Ovary (tissue), 3 donors: Measurements from ENCODE around the gene NCOR1.

Source experiments
- CTCF ChIP-seq, 3 donors: fragments of 450-650 bp in 2 of 3; fragments of 200-600 bp in 1 of 3; IDR thresholded peaks; one replicate each; pipeline versions ENCODE4 v1.5.1 to v1.8.0; 2016 to 2022; ENCODE audit warnings: antibody characterized with exemption in 3 of 3, mild to moderate bottlenecking in 1 of 3
- EP300 ChIP-seq: sonication (generic); formaldehyde crosslinking; IDR thresholded peaks from one replicate; pipeline ENCODE4 v1.6.1; 2017; ENCODE audit warnings: antibody characterized with exemption
- donor health status: DM: no; HTN: no; CAD: no.

GRCh38 chr17:16215002-16215272, 397 bp downstream of the NCOR1 start:
- TF ChIP-seq CTCF (IDR thresholded peaks at IDR 0.05) (no peak), EP300 (no peak)
